AG04449 (cell line): ENCODE measurements around the gene PEX5L.
"Not testable (repeated sequence)": the region's sequence is repeated elsewhere in the genome, so short reads cannot be mapped to it uniquely, and the experiment has no call there.

Experiments used
- CTCF ChIA-PET: fragments of 350-600 bp; formaldehyde crosslinking; extraction: SDS; loops from one replicate; lab custom pipeline; 2021; ENCODE audit warnings: antibody characterized with exemption; lab: Yijun Ruan, JAX
- POLR2A ChIA-PET: fragments of 400-600, 350-600 bp; formaldehyde crosslinking; extraction: SDS; loops from one replicate; lab custom pipeline; 2020; ENCODE audit warnings: antibody characterized with exemption, inconsistent platforms; lab: Yijun Ruan, JAX
- DNase-seq: peaks from one replicate; pipeline ENCODE4 v3.0.0-alpha.2; 2010; ENCODE audit warnings: low read depth, low spot score
- H3K4me3 ChIP-seq: 2 replicates; pipeline ENCODE4 v1.5.1; 2011; ENCODE audit warnings: low read depth, mild to moderate bottlenecking, control low read depth, low read length
- CTCF ChIP-seq: IDR thresholded peaks from one replicate; pipeline ENCODE4 v1.5.1; 2011; ENCODE audit warnings: mild to moderate bottlenecking, moderate library complexity, low read length, control low read depth, inconsistent platforms; ENCODE audit not compliant: insufficient read depth; ENCODE audit errors: missing control alignments

The PEX5L gene

GRCh38 chr3:180026997-180027396 lies 9.7 kb downstream of the PEX5L start:
- CTCF ChIA-PET, result no interaction called here
- no peak for TF ChIP-seq CTCF
- POLR2A ChIA-PET, result no interaction called here
- H3K4me3 ChIP-seq, result no peak overlapping the region
- DNase-seq, result no peak

GRCh38 chr3:180018543-180018942 lies 18.2 kb downstream of the PEX5L start:
- no peak for TF ChIP-seq CTCF
- CTCF ChIA-PET, result no interaction called here
- DNase-seq, result no peak
- no peak overlapping the region for H3K4me3 ChIP-seq
- POLR2A ChIA-PET, result no interaction called here

GRCh38 chr3:180017846-180018245 lies 18.9 kb downstream of the PEX5L start:
- CTCF ChIA-PET, result no interaction called here
- POLR2A ChIA-PET, result no interaction called here
- no peak for DNase-seq
- TF ChIP-seq CTCF, result no peak
- H3K4me3 ChIP-seq, result no peak overlapping the region

- TF ChIP-seq CTCF, result no peak
- H3K4me3 ChIP-seq, result no peak overlapping the region
- DNase-seq, result no peak
- ChIA-PET POLR2A (no interaction called here), CTCF (no interaction called here)
Observed at GRCh38 chr3:180011927-180012326, 24.8 kb downstream of the PEX5L start.

GRCh38 chr3:180008318-180008717 lies 28.4 kb downstream of the PEX5L start:
- CTCF ChIA-PET, POLR2A ChIA-PET, DNase-seq, H3K4me3 ChIP-seq: not testable (repeated sequence)

- CTCF ChIA-PET, result no interaction called here
- TF ChIP-seq CTCF, result no peak
- POLR2A ChIA-PET, result no interaction called here
- H3K4me3 ChIP-seq, result no peak overlapping the region
- DNase-seq, result no peak
Observed at GRCh38 chr3:180004542-180004941, 32.2 kb downstream of the PEX5L start.

GRCh38 chr3:180002006-180002405 lies 34.7 kb downstream of the PEX5L start:
- CTCF ChIA-PET, result no interaction called here
- POLR2A ChIA-PET, result no interaction called here
- TF ChIP-seq CTCF, result no peak
- H3K4me3 ChIP-seq, result no peak overlapping the region
- DNase-seq, result no peak
